ENCODE results near the gene PXK. TPM values are rescaled to one million over a fixed set of nuclear protein-coding genes. Genes with fewer than 3 reads are reported as not detected.

The PXK gene
- total and polyA plus RNA-seq, 2 experiments from 2014 or later: 29.5 to 37.8 TPM

DNA sequence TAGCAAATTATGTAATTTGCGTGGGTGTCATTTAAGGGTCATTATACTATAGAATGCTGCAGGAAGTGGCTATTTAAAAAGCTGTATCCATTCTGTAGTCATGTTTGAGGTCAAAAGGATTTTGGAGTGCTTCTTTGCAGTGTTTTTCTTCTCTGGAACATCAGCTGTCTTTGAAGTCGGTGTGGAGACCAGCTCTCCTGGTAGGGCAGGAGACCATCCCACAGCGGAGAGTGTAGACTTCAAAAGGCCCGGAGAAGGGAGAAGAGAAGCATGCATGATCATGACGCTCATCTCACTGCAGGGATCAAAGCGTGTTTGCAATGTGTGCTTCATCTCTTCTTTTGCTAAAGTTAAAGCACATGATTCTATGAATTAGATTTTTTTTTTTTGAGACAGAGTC is 19.9 kb downstream of the PXK start:
- Histone ChIP-seq H3K27ac (no peak overlapping the region), H3K27me3 (no peaks in the 10 kb centered on the region), H3K79me2 (peaks cover 20% of the 10 kb centered on the region), H3K4me2 (no peak overlapping the region), H4K20me1 (ENCODE audit: insufficient read depth, poor library complexity, severe bottlenecking) (peaks cover 5% of the 10 kb centered on the region), H3K4me1 (ENCODE audit: insufficient read depth) (peaks cover 10% of the 10 kb centered on the region), H3K4me3 (no peak overlapping the region), H2AFZ (no peak overlapping the region), H3K9me3 (ENCODE audit: low read depth) (no peaks in the 10 kb centered on the region), H3K9me2 (replicated peaks; ENCODE audit: insufficient read depth) (no peaks in the 10 kb centered on the region), H3K36me3 (replicated peaks; ENCODE audit: insufficient read depth, low read depth) (no peaks in the 10 kb centered on the region)
- no peak for TF ChIP-seq EZH2phosphoT487 (IDR thresholded peaks at IDR 0.05; ENCODE audit: low read depth, severe bottlenecking, unreplicated experiment)
- no peak for TF ChIP-seq EZH2 (IDR thresholded peaks at IDR 0.05; ENCODE audit: borderline replicate concordance)
- TF ChIP-seq, protein P1, sequence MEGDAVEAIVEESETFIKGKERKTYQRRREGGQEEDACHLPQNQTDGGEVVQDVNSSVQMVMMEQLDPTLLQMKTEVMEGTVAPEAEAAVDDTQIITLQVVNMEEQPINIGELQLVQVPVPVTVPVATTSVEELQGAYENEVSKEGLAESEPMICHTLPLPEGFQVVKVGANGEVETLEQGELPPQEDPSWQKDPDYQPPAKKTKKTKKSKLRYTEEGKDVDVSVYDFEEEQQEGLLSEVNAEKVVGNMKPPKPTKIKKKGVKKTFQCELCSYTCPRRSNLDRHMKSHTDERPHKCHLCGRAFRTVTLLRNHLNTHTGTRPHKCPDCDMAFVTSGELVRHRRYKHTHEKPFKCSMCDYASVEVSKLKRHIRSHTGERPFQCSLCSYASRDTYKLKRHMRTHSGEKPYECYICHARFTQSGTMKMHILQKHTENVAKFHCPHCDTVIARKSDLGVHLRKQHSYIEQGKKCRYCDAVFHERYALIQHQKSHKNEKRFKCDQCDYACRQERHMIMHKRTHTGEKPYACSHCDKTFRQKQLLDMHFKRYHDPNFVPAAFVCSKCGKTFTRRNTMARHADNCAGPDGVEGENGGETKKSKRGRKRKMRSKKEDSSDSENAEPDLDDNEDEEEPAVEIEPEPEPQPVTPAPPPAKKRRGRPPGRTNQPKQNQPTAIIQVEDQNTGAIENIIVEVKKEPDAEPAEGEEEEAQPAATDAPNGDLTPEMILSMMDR (IDR thresholded peaks at IDR 0.05; ENCODE audit: poor library complexity): no peak
- DNase-seq (ENCODE audit: low spot score): no peak
- WGBS (ENCODE audit: low lambda C conversion rate, missing lambda C conversion rate): 89% methylated on average over 6 of the region's 6 CpGs

DNA sequence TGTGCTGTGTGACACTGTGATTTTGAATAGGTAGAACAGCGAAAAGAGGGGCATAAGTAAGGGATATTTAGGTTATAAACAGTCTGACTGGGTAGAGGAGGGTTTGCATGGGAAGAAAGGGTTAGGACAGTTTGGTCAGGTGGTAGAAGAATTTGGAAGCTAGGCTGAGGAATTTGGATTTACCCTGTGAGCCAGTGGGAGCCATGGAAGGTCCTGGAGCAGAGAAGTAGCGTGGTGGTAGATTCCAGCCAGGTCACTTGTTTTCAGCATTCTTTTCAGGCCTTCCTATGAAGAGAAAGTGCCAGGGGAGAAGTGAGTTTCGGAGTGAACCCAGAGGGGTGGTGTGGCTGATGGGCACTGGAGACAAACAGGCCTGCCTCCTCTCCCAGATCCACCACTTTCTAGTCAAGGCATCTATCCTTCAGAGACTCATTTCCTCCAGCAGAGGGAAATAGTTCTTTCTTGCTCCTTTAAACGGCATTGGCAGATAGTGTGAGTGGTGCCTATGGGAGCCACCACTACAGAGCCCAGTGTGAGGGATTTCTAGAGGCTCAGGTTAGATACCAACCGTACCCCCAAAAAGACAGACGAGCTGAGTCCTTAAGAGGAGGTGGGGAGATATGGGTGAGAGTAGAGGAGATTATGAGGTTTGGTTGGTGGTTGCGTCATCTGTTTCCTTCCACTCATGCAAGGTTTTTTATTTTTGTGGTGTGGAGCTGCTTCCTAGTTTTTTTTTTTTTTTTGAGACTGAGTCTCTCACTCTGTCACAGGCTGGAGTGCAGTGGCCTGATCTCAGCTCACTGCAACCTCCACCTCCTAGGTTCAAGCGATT is 21.2 kb downstream of the PXK start:
- H2AFZ ChIP-seq: no peak overlapping the region
- H3K79me2 ChIP-seq: peaks cover 17% of the 10 kb centered on the region
- H3K27me3 ChIP-seq: no peaks in the 10 kb centered on the region
- H3K36me3 ChIP-seq (replicated peaks; ENCODE audit: insufficient read depth, low read depth): no peaks in the 10 kb centered on the region
- no peaks in the 10 kb centered on the region for H3K9me3 ChIP-seq (ENCODE audit: low read depth)
- TF ChIP-seq EZH2 (IDR thresholded peaks at IDR 0.05; ENCODE audit: borderline replicate concordance) (no peak), EZH2phosphoT487 (IDR thresholded peaks at IDR 0.05; ENCODE audit: low read depth, severe bottlenecking, unreplicated experiment) (no peak)
- TF ChIP-seq, protein P1 (IDR thresholded peaks at IDR 0.05; ENCODE audit: poor library complexity): no peak
- H3K9me2 ChIP-seq (replicated peaks; ENCODE audit: insufficient read depth): no peaks in the 10 kb centered on the region
- H3K4me2 ChIP-seq: no peak overlapping the region
- no peak overlapping the region for H3K4me3 ChIP-seq
- no peak overlapping the region for H3K27ac ChIP-seq
- no peak for DNase-seq (ENCODE audit: low spot score)
- 91% methylated on average over 8 of the region's 8 CpGs for WGBS (ENCODE audit: low lambda C conversion rate, missing lambda C conversion rate)
- H3K4me1 ChIP-seq (ENCODE audit: insufficient read depth): peaks cover 10% of the 10 kb centered on the region
- H4K20me1 ChIP-seq (ENCODE audit: insufficient read depth, poor library complexity, severe bottlenecking): peaks cover 2% of the 10 kb centered on the region

DNA sequence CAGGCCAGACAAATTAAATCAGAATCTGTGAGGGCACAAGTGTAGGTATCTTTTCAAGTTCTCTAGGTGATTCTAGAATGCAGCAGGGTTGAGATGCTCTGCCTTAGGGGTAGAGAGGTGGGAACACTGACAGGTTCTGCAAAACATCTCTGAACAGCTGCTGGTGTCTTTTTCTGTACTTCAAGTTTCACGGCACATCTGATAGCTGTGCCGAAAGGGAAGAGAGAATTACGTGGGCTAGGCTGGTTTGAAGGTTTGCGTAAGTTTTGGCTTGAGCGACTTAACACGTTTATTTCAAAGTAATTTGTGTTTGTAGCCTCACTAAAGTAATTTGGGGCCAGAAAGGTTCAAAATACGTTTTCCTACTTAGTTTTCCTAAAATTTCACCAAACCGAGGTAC is 22.5 kb downstream of the PXK start:
- H3K4me2 ChIP-seq: no peak overlapping the region
- H4K20me1 ChIP-seq (ENCODE audit: insufficient read depth, poor library complexity, severe bottlenecking): no peaks in the 10 kb centered on the region
- no peak for DNase-seq (ENCODE audit: low spot score)
- no peaks in the 10 kb centered on the region for H3K9me3 ChIP-seq (ENCODE audit: low read depth)
- peaks cover 4% of the 10 kb centered on the region for H3K4me1 ChIP-seq (ENCODE audit: insufficient read depth)
- H3K27ac ChIP-seq: no peak overlapping the region
- H3K79me2 ChIP-seq: peaks cover 14% of the 10 kb centered on the region
- H2AFZ ChIP-seq: no peak overlapping the region
- H3K9me2 ChIP-seq (replicated peaks; ENCODE audit: insufficient read depth): no peaks in the 10 kb centered on the region
- H3K4me3 ChIP-seq: no peak overlapping the region
- TF ChIP-seq EZH2 (IDR thresholded peaks at IDR 0.05; ENCODE audit: borderline replicate concordance): no peak
- TF ChIP-seq EZH2phosphoT487 (IDR thresholded peaks at IDR 0.05; ENCODE audit: low read depth, severe bottlenecking, unreplicated experiment): no peak
- TF ChIP-seq, protein P1 (IDR thresholded peaks at IDR 0.05; ENCODE audit: poor library complexity): no peak
- no peaks in the 10 kb centered on the region for H3K36me3 ChIP-seq (replicated peaks; ENCODE audit: insufficient read depth, low read depth)
- WGBS (ENCODE audit: low lambda C conversion rate, missing lambda C conversion rate): 78% methylated on average over 8 of the region's 8 CpGs
- H3K27me3 ChIP-seq: no peaks in the 10 kb centered on the region

Data from hepatocyte (in vitro differentiated cells).